Activated CD4-positive, alpha-beta memory T cell treated with anti-CD3 and anti-CD28 coated beads for 36 hours (primary cell): ENCODE data around the gene MTAP. TPM values are rescaled to one million over a fixed set of nuclear protein-coding genes. Genes with fewer than 3 reads are reported as not detected.

Experiments
- CTCF ChIA-PET: fragments of 350-600 bp; sonication (Branson Sonifier 250); formaldehyde crosslinking; loops from one replicate; lab custom pipeline; 2021; ENCODE audit warnings: antibody characterized with exemption, inconsistent platforms; lab: Charles Lee
- POLR2A ChIA-PET: fragments of 350-600 bp; sonication (Branson Sonifier 250); formaldehyde crosslinking; loops from one replicate; lab custom pipeline; 2021; ENCODE audit warnings: antibody characterized with exemption; lab: Charles Lee
- DNase-seq: peaks from one replicate; pipeline ENCODE4 v3.0.0-alpha.2; 2020
- H3K27ac Mint-ChIP-seq: one replicate; pipeline ENCODE4 v1.8.0; 2021; ENCODE audit warnings: mixed read lengths
- H3K27me3 Mint-ChIP-seq: one replicate; pipeline ENCODE4 v1.8.0; 2021; ENCODE audit warnings: mixed read lengths
- H3K36me3 Mint-ChIP-seq: one replicate; pipeline ENCODE4 v1.8.0; 2021; ENCODE audit warnings: mixed read lengths
- H3K4me1 Mint-ChIP-seq: one replicate; pipeline ENCODE4 v1.8.0; 2021; ENCODE audit warnings: low read depth, mixed read lengths
- H3K4me3 Mint-ChIP-seq: one replicate; pipeline ENCODE4 v1.8.0; 2021; ENCODE audit warnings: mild to moderate bottlenecking, mixed read lengths
- H3K9me3 Mint-ChIP-seq: one replicate; pipeline ENCODE4 v1.8.0; 2021; ENCODE audit warnings: mixed read lengths
- intact Hi-C: fragments of 100-400 bp; cut with micrococcal nuclease; formaldehyde crosslinking; loops from one replicate; pipeline ENCODE4 v1.15.1; 2023
- total RNA-seq, 2 experiments: library from RNA; stranded (reverse); gene quantifications; one replicate each; pipeline ENCODE4 v1.2.3, GENCODE V29; 2021

Gene MTAP
- total RNA-seq, 2 experiments from 2014 or later, result 55.6 to 62.3 TPM

DNA sequence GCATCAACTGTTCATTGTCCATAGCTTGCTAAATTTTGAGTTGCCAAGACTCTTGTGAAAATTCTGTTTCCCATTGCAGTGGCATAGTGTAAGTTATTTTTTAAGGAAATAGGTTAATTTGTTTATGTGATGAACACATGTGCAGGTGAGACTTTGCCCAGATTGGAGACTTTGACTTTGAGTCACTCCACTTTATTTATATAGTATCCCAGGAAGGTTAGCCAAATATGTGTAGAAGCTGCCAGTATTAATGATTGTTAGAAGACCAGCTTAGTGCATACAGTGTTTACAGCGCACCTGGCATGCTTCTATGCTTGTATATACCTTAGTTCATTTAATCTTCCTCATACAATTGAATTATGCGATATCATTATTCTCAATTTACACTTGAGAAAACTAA lies 51.0 kb downstream of the MTAP start:
- intact Hi-C loops, result loop anchor here (2.0 kb wide), 1 partner anchor 21 kb away; no protein-coding TSS in a partner anchor
- H3K4me3 Mint-ChIP-seq, result no peak overlapping the region

GRCh38 chr9:21854119-21854518 lies 51.7 kb downstream of the MTAP start:
- DNase-seq, result no peak
- no peaks in the 10 kb centered on the region for H3K9me3 Mint-ChIP-seq
- intact Hi-C loops, result no loop called here
- CTCF ChIA-PET, result interaction anchor here (0.7 to 1.9 kb wide), 3 partner anchors 41 to 184 kb away, joined by 4 to 14 read pairs (median 4); partner anchors contain the start of gene CDKN2B
- H3K4me1 Mint-ChIP-seq, result peaks cover 31% of the 10 kb centered on the region
- H3K4me3 Mint-ChIP-seq, result no peak overlapping the region
- H3K27me3 Mint-ChIP-seq, result no peaks in the 10 kb centered on the region
- POLR2A ChIA-PET, result interaction anchor here (1.1 kb wide), 1 partner anchor 38 kb away, joined by 4 read pairs; no protein-coding TSS in a partner anchor
- H3K36me3 Mint-ChIP-seq, result peaks cover 67% of the 10 kb centered on the region
- H3K27ac Mint-ChIP-seq, result no peak overlapping the region

More for the DNA sequence above, 51.0 kb downstream of the MTAP start:
- DNase-seq, result no peak
- peaks cover 31% of the 10 kb centered on the region for H3K4me1 Mint-ChIP-seq
- ChIA-PET CTCF (interaction anchor here (0.6 to 1.9 kb wide), 4 partner anchors 41 to 155 kb away, joined by 3 to 14 read pairs (median 4); partner anchors contain the start of gene CDKN2B), POLR2A (interaction anchor here (1.1 kb wide), 1 partner anchor 38 kb away, joined by 4 read pairs; no protein-coding TSS in a partner anchor)
- no peak overlapping the region for H3K27ac Mint-ChIP-seq
- H3K27me3 Mint-ChIP-seq, result no peaks in the 10 kb centered on the region
- H3K36me3 Mint-ChIP-seq, result peaks cover 67% of the 10 kb centered on the region
- peaks cover 6% of the 10 kb centered on the region for H3K9me3 Mint-ChIP-seq

GRCh38 chr9:21854594-21854993 lies 52.2 kb downstream of the MTAP start:
- Mint-ChIP-seq H3K4me1 (peaks cover 31% of the 10 kb centered on the region), H3K27me3 (no peaks in the 10 kb centered on the region), H3K4me3 (no peak overlapping the region), H3K9me3 (no peaks in the 10 kb centered on the region), H3K36me3 (peaks cover 67% of the 10 kb centered on the region), H3K27ac (no peak overlapping the region)
- no peak for DNase-seq
- intact Hi-C loops, result no loop called here
- CTCF ChIA-PET, result interaction anchor here (0.7 to 1.9 kb wide), 4 partner anchors 42 to 390 kb away, joined by 3 to 14 read pairs (median 4); partner anchors contain the start of gene CDKN2B
- POLR2A ChIA-PET, result interaction anchor here (1.1 kb wide), 1 partner anchor 39 kb away, joined by 4 read pairs; no protein-coding TSS in a partner anchor

DNA sequence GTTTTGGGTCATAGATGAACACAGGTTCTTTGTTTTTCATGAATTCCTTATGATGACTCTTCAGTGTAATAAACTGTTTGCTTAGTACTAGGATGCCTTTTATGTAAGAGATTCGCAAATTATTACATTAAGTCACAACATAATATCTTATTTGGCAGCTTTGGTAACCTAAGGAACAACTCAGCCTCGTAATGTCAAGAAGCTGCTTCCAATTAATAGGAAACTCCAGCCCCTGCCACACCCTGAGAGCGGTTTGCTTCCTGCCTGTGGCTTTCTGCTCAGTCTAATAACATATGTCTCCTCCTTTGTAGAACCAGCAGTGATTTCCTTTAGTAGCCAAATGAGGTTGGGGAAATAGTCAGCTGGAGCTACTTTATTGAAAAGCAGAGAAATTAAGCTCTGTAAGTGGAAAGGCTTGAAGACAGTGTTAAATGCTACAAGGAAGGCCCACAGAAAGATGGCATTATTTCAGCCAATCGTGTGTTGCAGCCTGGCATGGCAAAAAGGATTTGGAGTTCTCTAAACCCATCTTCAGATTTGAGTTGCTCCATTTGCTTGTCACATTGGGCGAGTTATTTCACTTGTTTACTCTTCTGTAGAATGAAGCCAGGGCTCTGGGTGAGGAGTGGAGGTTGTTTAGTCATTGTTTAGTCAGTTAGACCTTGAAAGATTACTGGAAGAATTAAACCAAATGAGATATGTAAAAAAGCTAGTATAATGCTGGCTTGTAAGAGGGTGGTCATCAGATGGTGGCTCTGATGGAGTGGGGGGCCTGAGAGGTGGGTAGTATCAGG lies 54.1 kb downstream of the MTAP start:
- H3K27ac Mint-ChIP-seq, result no peak overlapping the region
- H3K4me3 Mint-ChIP-seq, result no peak overlapping the region
- intact Hi-C loops, result no loop called here
- CTCF ChIA-PET, result no interaction called here
- H3K9me3 Mint-ChIP-seq, result no peaks in the 10 kb centered on the region
- H3K36me3 Mint-ChIP-seq, result peaks cover 66% of the 10 kb centered on the region
- peaks cover 24% of the 10 kb centered on the region for H3K4me1 Mint-ChIP-seq
- H3K27me3 Mint-ChIP-seq, result no peaks in the 10 kb centered on the region
- POLR2A ChIA-PET, result no interaction called here
- DNase-seq, result no peak

GRCh38 chr9:21862871-21863270 lies 60.4 kb downstream of the MTAP start:
- Mint-ChIP-seq H3K9me3 (no peaks in the 10 kb centered on the region), H3K4me1 (peaks cover 3% of the 10 kb centered on the region), H3K4me3 (no peak overlapping the region), H3K27me3 (no peaks in the 10 kb centered on the region), H3K27ac (no peak overlapping the region), H3K36me3 (peaks cover 62% of the 10 kb centered on the region)
- ChIA-PET POLR2A (no interaction called here), CTCF (no interaction called here)
- intact Hi-C loops, result no loop called here
- DNase-seq, result no peak

DNA sequence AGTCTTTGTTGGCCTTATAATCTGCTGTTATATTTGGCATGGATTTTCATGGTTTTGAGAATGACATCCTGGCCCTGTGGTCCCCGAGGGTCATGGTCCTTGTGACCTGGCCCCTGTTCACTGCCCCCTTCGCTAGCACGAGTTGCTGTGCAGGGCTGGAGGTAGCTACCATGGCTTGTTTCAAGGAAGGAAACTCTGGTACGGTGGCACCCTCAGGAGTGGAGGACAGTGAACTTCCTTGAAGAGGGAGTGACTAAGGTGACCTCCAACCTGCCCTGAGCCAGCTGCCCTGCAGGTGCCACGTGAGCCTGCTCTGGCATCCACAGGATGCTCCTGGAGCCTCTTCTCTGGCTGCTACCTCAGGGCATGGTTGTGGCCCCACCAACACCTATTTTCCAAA lies 62.1 kb downstream of the MTAP start:
- no peak for DNase-seq
- H3K36me3 Mint-ChIP-seq, result peaks cover 48% of the 10 kb centered on the region
- no peak overlapping the region for H3K4me3 Mint-ChIP-seq
- H3K4me1 Mint-ChIP-seq, result peaks cover 3% of the 10 kb centered on the region
- intact Hi-C loops, result no loop called here
- no peaks in the 10 kb centered on the region for H3K9me3 Mint-ChIP-seq
- ChIA-PET POLR2A (no interaction called here), CTCF (no interaction called here)
- no peaks in the 10 kb centered on the region for H3K27me3 Mint-ChIP-seq
- H3K27ac Mint-ChIP-seq, result no peak overlapping the region

- ChIA-PET CTCF (interaction anchor here (0.7 to 0.8 kb wide), 2 partner anchors 253 to 378 kb away, joined by 3 read pairs; no protein-coding TSS in a partner anchor), POLR2A (no interaction called here)
- Mint-ChIP-seq H3K4me1 (peaks cover 3% of the 10 kb centered on the region), H3K9me3 (no peaks in the 10 kb centered on the region), H3K27ac (no peak overlapping the region), H3K36me3 (peaks cover 41% of the 10 kb centered on the region), H3K27me3 (no peaks in the 10 kb centered on the region), H3K4me3 (no peak overlapping the region)
- no peak for DNase-seq
- intact Hi-C loops, result no loop called here
Measured at GRCh38 chr9:21866302-21866701, 63.9 kb downstream of the MTAP start.

GRCh38 chr9:21871256-21871975 lies 69.0 kb downstream of the MTAP start:
- POLR2A ChIA-PET, result no interaction called here
- CTCF ChIA-PET, result no interaction called here
- Mint-ChIP-seq H3K36me3 (peaks cover 36% of the 10 kb centered on the region), H3K4me3 (no peak overlapping the region), H3K27ac (no peak overlapping the region), H3K9me3 (peaks cover 15% of the 10 kb centered on the region), H3K4me1 (peaks cover 5% of the 10 kb centered on the region), H3K27me3 (no peaks in the 10 kb centered on the region)
- intact Hi-C loops, result no loop called here
- no peak for DNase-seq

GRCh38 chr9:21872696-21873095 lies 70.3 kb downstream of the MTAP start:
- peaks cover 20% of the 10 kb centered on the region for H3K9me3 Mint-ChIP-seq
- H3K36me3 Mint-ChIP-seq, result peaks cover 43% of the 10 kb centered on the region
- no peak for DNase-seq
- intact Hi-C loops, result no loop called here
- no peaks in the 10 kb centered on the region for H3K27me3 Mint-ChIP-seq
- H3K4me3 Mint-ChIP-seq, result no peak overlapping the region
- H3K4me1 Mint-ChIP-seq, result peaks cover 5% of the 10 kb centered on the region
- POLR2A ChIA-PET, result no interaction called here
- H3K27ac Mint-ChIP-seq, result no peak overlapping the region
- CTCF ChIA-PET, result no interaction called here

- CTCF ChIA-PET, result no interaction called here
- Mint-ChIP-seq H3K4me1 (peaks cover 5% of the 10 kb centered on the region), H3K4me3 (no peak overlapping the region), H3K36me3 (peaks cover 51% of the 10 kb centered on the region), H3K9me3 (peaks cover 27% of the 10 kb centered on the region), H3K27ac (no peak overlapping the region), H3K27me3 (no peaks in the 10 kb centered on the region)
- intact Hi-C loops, result no loop called here
- POLR2A ChIA-PET, result no interaction called here
- DNase-seq, result no peak
Measured at GRCh38 chr9:21873540-21874221, 71.2 kb downstream of the MTAP start.

DNA sequence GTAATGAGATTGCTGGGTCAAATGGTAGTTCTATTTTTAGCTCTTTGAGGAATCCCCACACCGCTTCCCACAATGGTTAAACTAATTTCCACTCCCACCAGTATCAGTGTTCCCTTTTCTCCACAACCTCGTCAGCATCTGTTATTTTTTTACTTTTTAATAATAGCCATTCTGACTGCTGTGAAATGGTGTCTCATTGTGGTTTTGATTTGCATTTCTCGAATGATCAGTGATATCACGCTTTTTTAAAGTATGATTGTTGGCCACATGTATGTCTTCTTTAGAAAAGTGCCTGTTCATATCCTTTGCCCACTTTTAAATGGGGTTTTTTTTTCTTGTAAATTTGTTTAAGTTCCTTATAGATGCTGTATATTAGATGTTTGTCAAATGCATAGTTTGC lies 73.5 kb downstream of the MTAP start:
- H3K4me3 Mint-ChIP-seq, result no peak overlapping the region
- H3K27me3 Mint-ChIP-seq, result no peaks in the 10 kb centered on the region
- DNase-seq, result no peak
- no peak overlapping the region for H3K27ac Mint-ChIP-seq
- H3K9me3 Mint-ChIP-seq, result peaks cover 46% of the 10 kb centered on the region
- H3K4me1 Mint-ChIP-seq, result peaks cover 5% of the 10 kb centered on the region
- peaks cover 70% of the 10 kb centered on the region for H3K36me3 Mint-ChIP-seq
- CTCF ChIA-PET, result no interaction called here
- POLR2A ChIA-PET, result interaction anchor here (1.1 kb wide), 1 partner anchor 118 kb away, joined by 3 read pairs; the partner anchor contains the start of genes CDKN2A and CDKN2B-AS1
- intact Hi-C loops, result no loop called here
